ENCODE data around the gene TXNRD2.

GRCh38 chr22:19873960-19874306 lies 67.7 kb downstream of the TXNRD2 start:
- TF ChIP-seq CTCF (IDR thresholded peaks at IDR 0.05; ENCODE audit: low read length): no peak
- TF ChIP-seq EZH2phosphoT487 (IDR thresholded peaks at IDR 0.05; ENCODE audit: low read length): no peak
- no peak for TF ChIP-seq EZH2 (optimal IDR thresholded peaks at IDR 0.05; ENCODE audit: low read depth, low read length)

All from MM.1S (cell line).